B cell (primary cell): ENCODE measurements around the gene TARBP2. TPM values are rescaled to one million over a fixed set of nuclear protein-coding genes. Genes with fewer than 3 reads are reported as not detected.

ENCODE experiments used
- ATAC-seq: fragments of 200-7000 bp; cut with Tn5 transposase; one replicate; pipeline ENCODE4 v1.10.0; 2021; ENCODE audit warnings: low read depth, mild to moderate bottlenecking, moderate number of reproducible peaks, moderate library complexity
- CTCF ChIA-PET: fragments of 350-600 bp; sonication (Branson Sonifier 250); formaldehyde crosslinking; loops from one replicate; lab custom pipeline; 2021; ENCODE audit warnings: antibody characterized with exemption, inconsistent platforms; lab: Charles Lee
- POLR2A ChIA-PET: fragments of 350-600 bp; sonication (Branson Sonifier 250); formaldehyde crosslinking; loops from one replicate; lab custom pipeline; 2021; ENCODE audit warnings: antibody characterized with exemption; lab: Charles Lee
- DNase-seq: peaks from one replicate; pipeline ENCODE4 v3.0.0; 2013
- H2AFZ ChIP-seq: 2 replicates; pipeline ENCODE4 v1.6.1; 2012; ENCODE audit warnings: mild to moderate bottlenecking, low read depth, low read length; ENCODE audit not compliant: insufficient read depth, poor library complexity, severe bottlenecking
- H3K27ac ChIP-seq, 2 donors: 1 replicate in 1 of 2; 2 replicates in 1 of 2; pipeline ENCODE4 v1.5.1; 2012 to 2013; ENCODE audit warnings: low read length in 2 of 2, mild to moderate bottlenecking in 2 of 2, moderate library complexity in 1 of 2
- H3K27me3 ChIP-seq, 4 experiments: fragments of 200-600 bp in 1 of 4; sonication (generic) in 1 of 4; replicated peaks in 1 of 4; 1 replicate in 2 of 4; 2 replicates in 2 of 4; pipeline versions ENCODE4 v1.6.1 to v1.7.0; 2013 to 2016; ENCODE audit warnings: low read length in 3 of 4, mild to moderate bottlenecking in 2 of 4, mixed read lengths in 1 of 4, moderate library complexity in 1 of 4; ENCODE audit not compliant: insufficient read depth in 4 of 4, control insufficient read depth in 3 of 4; ENCODE audit errors: control extremely low read depth in 1 of 4
- H3K36me3 ChIP-seq, 2 experiments: replicated peaks in 1 of 2; 1 replicate in 1 of 2; 2 replicates in 1 of 2; pipeline versions ENCODE4 v1.6.1 to v1.7.1; 2013; ENCODE audit warnings: low read length in 1 of 2; ENCODE audit not compliant: insufficient read depth in 2 of 2, control insufficient read depth in 1 of 2; ENCODE audit errors: control extremely low read depth in 1 of 2, extremely low read depth in 1 of 2
- H3K4me1 ChIP-seq, 2 donors: fragments of 200-600 bp in 1 of 2; sonication (generic) in 1 of 2; 1 replicate in 1 of 2; 2 replicates in 1 of 2; pipeline versions ENCODE4 v1.5.1 to v1.6.1; 2013 to 2017; ENCODE audit warnings: low read length in 2 of 2; ENCODE audit not compliant: control insufficient read depth in 2 of 2, insufficient read depth in 2 of 2
- H3K4me2 ChIP-seq: replicated peaks from 2 replicates; pipeline ENCODE3; 2012; ENCODE audit warnings: mild to moderate bottlenecking, low read depth, low read length; ENCODE audit not compliant: poor library complexity, severe bottlenecking
- H3K4me3 ChIP-seq, 5 experiments: fragments of 200-600 bp in 1 of 5; sonication (generic) in 1 of 5; 1 replicate in 3 of 5; 2 replicates in 2 of 5; pipeline versions ENCODE4 v1.5.1 to v1.7.0; 2011 to 2016; ENCODE audit warnings: low read length in 4 of 5, mild to moderate bottlenecking in 4 of 5, low read depth in 2 of 5, control low read depth in 1 of 5, moderate library complexity in 1 of 5; ENCODE audit not compliant: insufficient read depth in 1 of 5; ENCODE audit errors: control extremely low read depth in 1 of 5, extremely low read depth in 1 of 5
- H3K79me2 ChIP-seq: fragments of 200-600 bp; sonication (generic); one replicate; pipeline ENCODE4 v1.6.0; 2016; ENCODE audit warnings: low read length; ENCODE audit not compliant: control insufficient read depth, insufficient read depth
- H3K9ac ChIP-seq: fragments of 200-600 bp; sonication (generic); 2 replicates; pipeline ENCODE4 v1.6.1; 2017; ENCODE audit warnings: mild to moderate bottlenecking, low read length, moderate library complexity
- H3K9me3 ChIP-seq, 3 donors: one replicate each; pipeline versions ENCODE4 v1.6.1 to v1.7.1; 2013; ENCODE audit warnings: low read length in 2 of 3; ENCODE audit not compliant: control insufficient read depth in 2 of 3, insufficient read depth in 1 of 3; ENCODE audit errors: control extremely low read depth in 1 of 3
- H4K20me1 ChIP-seq: 2 replicates; pipeline ENCODE4 v1.6.0; 2012; ENCODE audit warnings: mild to moderate bottlenecking, low read length; ENCODE audit not compliant: insufficient read depth, control insufficient read depth, poor library complexity, severe bottlenecking
- H3K27ac Mint-ChIP-seq: one replicate; pipeline ENCODE4 v1.8.0; 2021; ENCODE audit warnings: mixed read lengths
- H3K27me3 Mint-ChIP-seq: one replicate; pipeline ENCODE4 v1.8.0; 2021; ENCODE audit warnings: mixed read lengths
- H3K4me1 Mint-ChIP-seq: one replicate; pipeline ENCODE4 v1.8.0; 2021; ENCODE audit warnings: mixed read lengths
- H3K4me3 Mint-ChIP-seq: one replicate; pipeline ENCODE4 v1.8.0; 2021; ENCODE audit warnings: mixed read lengths
- H3K9me3 Mint-ChIP-seq: one replicate; pipeline ENCODE4 v1.8.0; 2022; ENCODE audit warnings: mixed read lengths; ENCODE audit not compliant: insufficient read depth
- EZH2 ChIP-seq: IDR thresholded peaks from 2 replicates; pipeline ENCODE4 v1.6.1; 2012; ENCODE audit warnings: borderline replicate concordance, low read depth, mild to moderate bottlenecking, moderate library complexity, low read length; ENCODE audit not compliant: insufficient read depth, poor library complexity, severe bottlenecking
- WGBS: methylation state at CpG from one replicate; pipeline ENCODE4 v1.1.5; 2013; ENCODE audit warnings: missing lambda C conversion rate; ENCODE audit not compliant: insufficient coverage; 5-methylcytosine and 5-hydroxymethylcytosine counted together
- intact Hi-C: fragments of 100-400 bp; cut with micrococcal nuclease; formaldehyde crosslinking; loops from one replicate; pipeline ENCODE4 v1.10.0; 2022
- polyA plus RNA-seq: library from polyadenylated mRNA; depleted of rRNA; stranded (reverse); fragments of >200 nt; gene quantifications from 2 replicates; pipeline ENCODE4 v1.2.3, GENCODE V29; 2012
- total RNA-seq, 2 donors: library from RNA; stranded (reverse); fragments of 120-200 nt in 1 of 2; gene quantifications; 1 replicate in 1 of 2; 2 replicates in 1 of 2; pipeline versions ENCODE4 v1.2.3 to v1.2.4, GENCODE V29; 2013 to 2022
- TF ChIP-seq, protein P1 (sequence below): fragments of 200-600 bp; IDR thresholded peaks from one replicate; pipeline ENCODE4 v1.8.0; 2022; ENCODE audit warnings: antibody characterized with exemption, mild to moderate bottlenecking

TARBP2 gene
- total and polyA plus RNA-seq, 2 donors (not counting 1 experiment from before 2014, with no cell fraction given): 41.6 to 47.2 TPM

DNA sequence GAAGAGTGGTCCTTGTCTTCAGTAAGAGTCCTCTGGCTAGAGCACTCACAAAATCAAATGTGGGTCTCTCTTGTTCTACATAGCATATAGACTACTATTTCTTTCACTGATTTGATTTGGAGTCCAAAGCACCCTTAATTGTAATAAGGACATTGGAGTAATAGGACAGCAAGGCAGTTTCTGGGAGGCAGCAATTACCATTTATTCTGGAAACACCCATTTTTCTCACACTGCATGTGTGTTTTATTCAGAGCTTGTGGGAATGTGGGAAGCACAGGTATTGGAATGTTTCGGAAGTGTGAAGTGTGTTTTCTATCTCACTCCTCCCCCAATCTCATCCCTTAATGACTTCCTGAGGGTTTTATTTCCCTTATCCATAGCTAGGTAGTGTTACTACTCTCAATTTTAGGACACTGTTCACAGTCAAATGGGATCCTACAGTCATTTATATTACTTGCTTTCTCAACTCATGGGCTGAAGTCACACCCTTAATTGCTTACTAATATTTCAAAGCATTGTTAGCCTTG lies 29.0 kb upstream of the TARBP2 start:
- ATAC-seq: no peak
- no peak overlapping the region for H3K4me3 ChIP-seq
- Mint-ChIP-seq H3K9me3 (no peaks in the 10 kb centered on the region), H3K27me3 (no peaks in the 10 kb centered on the region), H3K27ac (no peak overlapping the region), H3K4me1 (peaks cover 3% of the 10 kb centered on the region), H3K4me3 (no peak overlapping the region)
- H3K9me3 ChIP-seq: no peaks in the 10 kb centered on the region
- intact Hi-C loops: loop anchor here (5.0 kb wide), 1 partner anchor 35 kb away; the partner anchor contains the start of gene NPFF
- ChIA-PET POLR2A (interaction anchor here (0.6 to 1.3 kb wide), 2 partner anchors 31 to 37 kb away, joined by 3 to 4 read pairs; partner anchors contain the start of gene PRR13), CTCF (interaction anchor here (0.7 to 4.9 kb wide), 2 partner anchors 37 to 152 kb away, joined by 4 to 24 read pairs; no protein-coding TSS in a partner anchor)
- H2AFZ ChIP-seq: no peak overlapping the region
- H3K27me3 ChIP-seq: no peaks in the 10 kb centered on the region
- H3K27ac ChIP-seq: no peak overlapping the region
- DNase-seq: no peak
- WGBS: no CpG with 5 or more reads among the region's 1 CpG
- no peak overlapping the region for H3K9ac ChIP-seq
- no peak overlapping the region for H3K4me2 ChIP-seq
- H4K20me1 ChIP-seq: peaks cover 87% of the 10 kb centered on the region
- H3K79me2 ChIP-seq: peaks cover 50% of the 10 kb centered on the region
- no peak for TF ChIP-seq EZH2
- TF ChIP-seq, protein P1, sequence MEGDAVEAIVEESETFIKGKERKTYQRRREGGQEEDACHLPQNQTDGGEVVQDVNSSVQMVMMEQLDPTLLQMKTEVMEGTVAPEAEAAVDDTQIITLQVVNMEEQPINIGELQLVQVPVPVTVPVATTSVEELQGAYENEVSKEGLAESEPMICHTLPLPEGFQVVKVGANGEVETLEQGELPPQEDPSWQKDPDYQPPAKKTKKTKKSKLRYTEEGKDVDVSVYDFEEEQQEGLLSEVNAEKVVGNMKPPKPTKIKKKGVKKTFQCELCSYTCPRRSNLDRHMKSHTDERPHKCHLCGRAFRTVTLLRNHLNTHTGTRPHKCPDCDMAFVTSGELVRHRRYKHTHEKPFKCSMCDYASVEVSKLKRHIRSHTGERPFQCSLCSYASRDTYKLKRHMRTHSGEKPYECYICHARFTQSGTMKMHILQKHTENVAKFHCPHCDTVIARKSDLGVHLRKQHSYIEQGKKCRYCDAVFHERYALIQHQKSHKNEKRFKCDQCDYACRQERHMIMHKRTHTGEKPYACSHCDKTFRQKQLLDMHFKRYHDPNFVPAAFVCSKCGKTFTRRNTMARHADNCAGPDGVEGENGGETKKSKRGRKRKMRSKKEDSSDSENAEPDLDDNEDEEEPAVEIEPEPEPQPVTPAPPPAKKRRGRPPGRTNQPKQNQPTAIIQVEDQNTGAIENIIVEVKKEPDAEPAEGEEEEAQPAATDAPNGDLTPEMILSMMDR: no peak
- no peaks in the 10 kb centered on the region for H3K4me1 ChIP-seq
- peaks cover 24 to 96% of the 10 kb centered on the region in 2 experiments for H3K36me3 ChIP-seq

DNA sequence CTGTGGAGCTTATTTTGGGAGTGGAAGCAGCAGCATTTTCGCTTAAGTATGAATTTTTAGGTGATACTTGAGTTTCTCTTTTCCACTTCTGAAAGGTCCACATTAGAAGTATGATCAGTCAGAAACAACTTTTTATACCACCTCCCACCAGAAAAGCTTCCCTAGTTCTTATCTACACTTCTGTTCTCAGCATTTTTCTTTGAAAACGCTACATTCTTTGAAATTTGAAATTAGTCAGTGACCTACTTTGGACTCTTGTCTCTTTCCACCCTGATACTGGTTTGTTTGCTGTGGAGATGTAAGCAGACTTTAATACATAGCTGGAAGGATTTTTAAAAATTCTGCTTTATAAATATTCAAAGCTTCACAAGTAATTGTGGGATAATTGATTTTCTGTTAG lies 27.0 kb upstream of the TARBP2 start:
- H3K27ac Mint-ChIP-seq: no peak overlapping the region
- Histone ChIP-seq H4K20me1 (peaks cover 88% of the 10 kb centered on the region), H3K27ac (no peak overlapping the region), H3K79me2 (peaks cover 39% of the 10 kb centered on the region), H3K9me3 (no peaks in the 10 kb centered on the region), H3K36me3 (peaks cover 14 to 93% of the 10 kb centered on the region in 2 experiments), H3K4me1 (no peaks in the 10 kb centered on the region), H3K27me3 (no peaks in the 10 kb centered on the region), H2AFZ (no peak overlapping the region), H3K4me3 (no peak overlapping the region), H3K4me2 (no peak overlapping the region), H3K9ac (no peak overlapping the region)
- no peaks in the 10 kb centered on the region for H3K9me3 Mint-ChIP-seq
- no peak for ATAC-seq
- DNase-seq: no peak
- POLR2A ChIA-PET: no interaction called here
- WGBS: no CpG with 5 or more reads among the region's 2 CpGs
- no peaks in the 10 kb centered on the region for H3K27me3 Mint-ChIP-seq
- TF ChIP-seq, protein P1: no peak
- TF ChIP-seq EZH2: no peak
- peaks cover 3% of the 10 kb centered on the region for H3K4me1 Mint-ChIP-seq
- CTCF ChIA-PET: interaction anchor here (0.9 to 4.9 kb wide), 7 partner anchors 17 to 122 kb away, joined by 3 to 24 read pairs (median 3); partner anchors contain the start of gene TARBP2
- no peak overlapping the region for H3K4me3 Mint-ChIP-seq
- intact Hi-C loops: loop anchor here (5.0 kb wide), 1 partner anchor 33 kb away; the partner anchor contains the start of gene NPFF
